ENCODE measurements around the gene AGPS.

- TF ChIP-seq GATA3 (IDR thresholded peaks at IDR 0.05; ENCODE audit: low read depth, low read length) (no peak), GATA2 (IDR thresholded peaks at IDR 0.05; ENCODE audit: low read depth, low read length) (no peak)
Observed at GRCh38 chr2:177427316-177427715, 34.7 kb downstream of the AGPS start.

Measured in SH-SY5Y (cell line).